Nephron progenitor cell (in vitro differentiated cells): ENCODE data around the gene NR5A1.

Experiments used
- DNase-seq: peaks from one replicate; pipeline ENCODE4 v3.0.0; 2021
- H3K27ac Mint-ChIP-seq: 2 replicates; pipeline ENCODE4 v1.8.0; 2021; ENCODE audit warnings: mild to moderate bottlenecking, moderate library complexity, mixed read lengths
- H3K27me3 Mint-ChIP-seq: 2 replicates; pipeline ENCODE4 v1.8.0; 2021; ENCODE audit warnings: mild to moderate bottlenecking, low read depth, mixed read lengths; ENCODE audit not compliant: poor library complexity
- H3K36me3 Mint-ChIP-seq: 2 replicates; pipeline ENCODE4 v1.8.0; 2021; ENCODE audit warnings: low read depth, mixed read lengths
- H3K4me1 Mint-ChIP-seq: 2 replicates; pipeline ENCODE4 v1.8.0; 2021; ENCODE audit warnings: mixed read lengths
- H3K4me3 Mint-ChIP-seq: 2 replicates; pipeline ENCODE4 v1.8.0; 2021; ENCODE audit warnings: mild to moderate bottlenecking, moderate library complexity, mixed read lengths
- H3K9me3 Mint-ChIP-seq: 2 replicates; pipeline ENCODE4 v1.8.0; 2021; ENCODE audit warnings: mild to moderate bottlenecking, moderate library complexity, mixed read lengths
- CTCF ChIP-seq: fragments of 200-600 bp; sonication (generic); IDR thresholded peaks from 2 replicates; pipeline ENCODE4 v1.5.0; 2021; ENCODE audit warnings: antibody characterized with exemption

Gene NR5A1

DNA sequence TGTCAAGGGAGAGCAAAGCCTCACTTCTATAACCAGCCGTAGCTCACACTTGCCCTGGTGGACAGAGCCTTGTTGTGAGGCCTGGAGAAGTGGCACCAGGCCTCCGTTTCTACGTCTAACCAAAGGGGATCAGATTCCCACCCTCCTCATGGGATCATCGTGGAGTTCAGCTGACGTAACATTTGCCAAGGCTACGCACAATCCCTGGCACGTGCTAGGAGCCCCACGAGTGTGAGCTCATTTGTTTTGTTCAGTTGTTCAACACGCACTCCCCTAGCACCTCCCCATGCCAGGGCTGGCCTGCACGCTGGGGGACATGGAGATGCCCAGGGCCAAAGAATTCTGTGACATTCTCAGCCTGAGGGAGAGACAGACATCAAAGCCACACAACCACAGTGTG is 33.9 kb downstream of the NR5A1 start:
- Mint-ChIP-seq H3K36me3 (no peaks in the 10 kb centered on the region), H3K27ac (no peak overlapping the region), H3K27me3 (peaks cover 19% of the 10 kb centered on the region), H3K4me3 (no peak overlapping the region), H3K9me3 (no peaks in the 10 kb centered on the region), H3K4me1 (peaks cover 12% of the 10 kb centered on the region)
- DNase-seq = no peak
- TF ChIP-seq CTCF = no peak

DNA sequence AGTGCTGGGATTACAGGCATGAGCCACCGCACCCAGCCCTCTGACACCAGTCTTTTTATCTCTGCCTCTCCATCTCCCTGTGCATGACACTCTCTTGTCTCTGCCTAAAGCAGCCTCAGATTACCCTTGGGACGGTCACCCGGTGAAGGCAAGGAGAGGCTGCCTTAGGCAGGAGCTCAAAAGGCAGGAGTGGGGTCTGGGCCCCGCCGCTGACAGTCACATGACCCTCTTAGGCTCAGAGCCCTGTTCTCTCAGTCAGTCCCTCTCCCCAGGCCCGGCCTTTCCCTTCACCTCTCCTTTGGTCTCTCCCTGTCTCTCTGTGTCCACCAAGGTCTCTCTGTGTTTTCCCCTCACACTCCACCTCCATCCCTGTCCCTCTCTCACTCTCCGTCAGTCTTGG is 34.4 kb downstream of the NR5A1 start:
- no peak for DNase-seq
- Mint-ChIP-seq H3K27ac (no peak overlapping the region), H3K4me3 (no peak overlapping the region), H3K27me3 (peaks cover 16% of the 10 kb centered on the region), H3K36me3 (no peaks in the 10 kb centered on the region), H3K4me1 (peaks cover 9% of the 10 kb centered on the region), H3K9me3 (no peaks in the 10 kb centered on the region)
- TF ChIP-seq CTCF = no peak

GRCh38 chr9:124471761-124472160 is 35.4 kb downstream of the NR5A1 start:
- Mint-ChIP-seq H3K27me3 (peaks cover 18% of the 10 kb centered on the region), H3K9me3 (no peaks in the 10 kb centered on the region), H3K4me3 (no peak overlapping the region), H3K27ac (no peak overlapping the region), H3K4me1 (peaks cover 9% of the 10 kb centered on the region), H3K36me3 (no peaks in the 10 kb centered on the region)
- TF ChIP-seq CTCF = no peak
- DNase-seq = no peak

GRCh38 chr9:124470726-124471125 is 36.5 kb downstream of the NR5A1 start:
- no peaks in the 10 kb centered on the region for H3K36me3 Mint-ChIP-seq
- H3K27me3 Mint-ChIP-seq = peaks cover 25% of the 10 kb centered on the region
- DNase-seq = no peak
- no peak overlapping the region for H3K4me3 Mint-ChIP-seq
- no peak for TF ChIP-seq CTCF
- H3K9me3 Mint-ChIP-seq = no peaks in the 10 kb centered on the region
- peaks cover 9% of the 10 kb centered on the region for H3K4me1 Mint-ChIP-seq
- no peak overlapping the region for H3K27ac Mint-ChIP-seq

DNA sequence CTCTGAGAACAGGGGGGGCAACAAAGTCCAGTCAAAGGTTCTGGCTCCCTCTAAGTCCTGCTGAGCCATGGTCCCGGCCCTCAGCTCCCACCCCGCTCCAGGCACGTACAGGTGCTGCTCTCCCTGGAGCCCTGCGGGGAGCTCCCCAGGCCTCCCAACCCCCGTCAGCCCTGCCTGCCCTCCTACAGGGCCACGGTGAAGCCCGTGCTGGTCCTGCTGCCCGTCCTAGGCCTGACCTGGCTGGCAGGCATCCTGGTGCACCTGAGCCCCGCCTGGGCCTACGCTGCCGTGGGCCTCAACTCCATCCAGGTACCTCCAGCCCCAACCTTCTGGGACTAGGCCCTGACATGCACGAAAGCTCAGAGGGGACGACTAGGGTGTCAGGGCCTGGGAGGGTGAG is 36.9 kb downstream of the NR5A1 start:
- H3K4me1 Mint-ChIP-seq = peaks cover 9% of the 10 kb centered on the region
- DNase-seq = no peak
- peaks cover 29% of the 10 kb centered on the region for H3K27me3 Mint-ChIP-seq
- no peaks in the 10 kb centered on the region for H3K36me3 Mint-ChIP-seq
- H3K9me3 Mint-ChIP-seq = no peaks in the 10 kb centered on the region
- no peak overlapping the region for H3K27ac Mint-ChIP-seq
- no peak overlapping the region for H3K4me3 Mint-ChIP-seq
- TF ChIP-seq CTCF = no peak

GRCh38 chr9:124469011-124469832 is 38.0 kb downstream of the NR5A1 start:
- peaks cover 40% of the 10 kb centered on the region for H3K27me3 Mint-ChIP-seq
- no peaks in the 10 kb centered on the region for H3K9me3 Mint-ChIP-seq
- peaks cover 9% of the 10 kb centered on the region for H3K4me1 Mint-ChIP-seq
- H3K27ac Mint-ChIP-seq = peak overlapping the region; percentile 89
- H3K4me3 Mint-ChIP-seq = no peak overlapping the region
- H3K36me3 Mint-ChIP-seq = no peaks in the 10 kb centered on the region
- DNase-seq = no peak
- TF ChIP-seq CTCF = no peak
